Measurements from ENCODE around the gene GMEB2. TPM values are rescaled to one million over a fixed set of nuclear protein-coding genes. Genes with fewer than 3 reads are reported as not detected.

GMEB2 gene
- total RNA-seq, 1 donor from 2014 or later = 8.0 TPM

DNA sequence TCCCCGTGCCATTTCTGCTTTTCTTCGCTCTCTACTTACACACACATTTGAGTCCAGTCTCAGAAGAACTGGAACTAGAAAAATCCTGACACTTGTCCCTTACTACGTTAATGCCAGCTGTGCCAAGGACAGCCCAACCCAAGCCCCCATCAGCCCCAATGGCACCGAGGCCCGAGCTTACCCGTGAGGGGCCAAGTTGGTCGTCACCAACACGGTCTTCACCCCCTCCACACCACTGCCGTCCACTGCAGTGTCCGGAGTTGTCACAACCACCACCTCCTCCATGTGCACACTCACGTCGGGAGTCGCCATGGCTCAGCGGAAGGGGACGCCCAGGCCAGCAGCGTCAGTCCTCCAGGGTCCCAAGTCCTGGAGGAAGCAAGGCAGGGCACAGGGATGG is 7.8 kb downstream of the GMEB2 start:
- no peak for DNase-seq (ENCODE audit: low spot score)
- H3K4me1 Mint-ChIP-seq = peaks cover 20% of the 10 kb centered on the region
- Histone ChIP-seq H3K4me3 (no peak overlapping the region), H3K27me3 (no peaks in the 10 kb centered on the region), H3K79me2 (ENCODE audit: low read depth) (peaks cover 39% of the 10 kb centered on the region), H3K36me3 (no peaks in the 10 kb centered on the region), H2AFZ (replicated peaks) (no peak overlapping the region), H3K27ac (no peak overlapping the region), H3K9me3 (ENCODE audit: low read depth) (no peaks in the 10 kb centered on the region), H3K4me2 (no peak overlapping the region), H4K20me1 (ENCODE audit: low read depth) (peaks cover 14% of the 10 kb centered on the region), H3K4me1 (peaks cover 3% of the 10 kb centered on the region), H3F3A (ENCODE audit: low read depth) (no peaks in the 10 kb centered on the region), H3K9ac (no peak overlapping the region)
- peaks cover 2% of the 10 kb centered on the region for H3K27me3 Mint-ChIP-seq (ENCODE audit: insufficient read depth, low read depth)
- no peak overlapping the region for H3K27ac Mint-ChIP-seq
- TF ChIP-seq, protein P1, sequence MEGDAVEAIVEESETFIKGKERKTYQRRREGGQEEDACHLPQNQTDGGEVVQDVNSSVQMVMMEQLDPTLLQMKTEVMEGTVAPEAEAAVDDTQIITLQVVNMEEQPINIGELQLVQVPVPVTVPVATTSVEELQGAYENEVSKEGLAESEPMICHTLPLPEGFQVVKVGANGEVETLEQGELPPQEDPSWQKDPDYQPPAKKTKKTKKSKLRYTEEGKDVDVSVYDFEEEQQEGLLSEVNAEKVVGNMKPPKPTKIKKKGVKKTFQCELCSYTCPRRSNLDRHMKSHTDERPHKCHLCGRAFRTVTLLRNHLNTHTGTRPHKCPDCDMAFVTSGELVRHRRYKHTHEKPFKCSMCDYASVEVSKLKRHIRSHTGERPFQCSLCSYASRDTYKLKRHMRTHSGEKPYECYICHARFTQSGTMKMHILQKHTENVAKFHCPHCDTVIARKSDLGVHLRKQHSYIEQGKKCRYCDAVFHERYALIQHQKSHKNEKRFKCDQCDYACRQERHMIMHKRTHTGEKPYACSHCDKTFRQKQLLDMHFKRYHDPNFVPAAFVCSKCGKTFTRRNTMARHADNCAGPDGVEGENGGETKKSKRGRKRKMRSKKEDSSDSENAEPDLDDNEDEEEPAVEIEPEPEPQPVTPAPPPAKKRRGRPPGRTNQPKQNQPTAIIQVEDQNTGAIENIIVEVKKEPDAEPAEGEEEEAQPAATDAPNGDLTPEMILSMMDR (IDR thresholded peaks at IDR 0.05) = no peak
- TF ChIP-seq EZH2 (IDR thresholded peaks at IDR 0.05) (no peak), EZH2phosphoT487 (IDR thresholded peaks at IDR 0.05) (no peak)
- H3K36me3 Mint-ChIP-seq = peaks cover 45% of the 10 kb centered on the region
- peak overlapping the region; percentile 43 for H3K4me3 Mint-ChIP-seq
- peaks cover 5% of the 10 kb centered on the region for H3K9me3 Mint-ChIP-seq

DNA sequence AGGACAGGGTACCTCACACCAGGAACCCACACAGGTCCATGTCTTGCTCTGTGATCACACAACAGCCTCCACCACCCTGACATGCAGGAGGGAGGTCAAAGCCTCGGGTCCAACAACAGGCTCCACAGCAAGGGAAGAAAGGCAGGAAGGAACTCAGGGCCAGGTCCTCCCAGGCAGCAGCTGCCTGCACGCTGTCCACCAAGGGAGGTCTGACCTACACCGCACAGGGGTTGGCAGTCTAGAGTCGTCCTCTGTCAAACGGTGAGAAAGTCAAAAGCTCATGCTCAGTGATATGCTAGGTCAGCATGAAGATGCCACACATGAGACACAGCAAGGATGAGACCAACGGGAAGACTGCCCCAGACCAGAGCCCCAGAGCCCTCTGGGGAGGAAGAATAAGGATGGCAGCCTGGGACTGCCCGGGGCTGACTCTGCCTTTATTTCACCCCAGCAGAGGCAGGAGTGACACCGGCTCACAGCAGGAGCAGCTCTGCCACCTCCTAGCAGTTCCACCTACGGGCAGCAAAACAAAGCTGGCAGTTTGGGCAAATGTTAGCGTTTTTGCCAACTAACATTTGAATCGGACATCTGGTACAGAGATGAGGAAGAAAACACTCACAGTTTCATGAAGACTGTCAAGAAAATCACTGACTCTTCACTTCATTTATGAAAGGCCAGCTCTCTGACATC is 8.5 kb downstream of the GMEB2 start:
- no peak for DNase-seq (ENCODE audit: low spot score)
- peaks cover 5% of the 10 kb centered on the region for H3K9me3 Mint-ChIP-seq
- no peak overlapping the region for H3K4me3 ChIP-seq
- H3K9ac ChIP-seq = no peak overlapping the region
- H3K79me2 ChIP-seq (ENCODE audit: low read depth) = peaks cover 33% of the 10 kb centered on the region
- H3K27me3 Mint-ChIP-seq (ENCODE audit: insufficient read depth, low read depth) = peaks cover 2% of the 10 kb centered on the region
- H3K4me1 Mint-ChIP-seq = peaks cover 20% of the 10 kb centered on the region
- H3K4me2 ChIP-seq = no peak overlapping the region
- H3F3A ChIP-seq (ENCODE audit: low read depth) = no peaks in the 10 kb centered on the region
- no peak overlapping the region for H2AFZ ChIP-seq (replicated peaks)
- H4K20me1 ChIP-seq (ENCODE audit: low read depth) = peaks cover 14% of the 10 kb centered on the region
- H3K4me1 ChIP-seq = peaks cover 3% of the 10 kb centered on the region
- H3K9me3 ChIP-seq (ENCODE audit: low read depth) = no peaks in the 10 kb centered on the region
- peaks cover 49% of the 10 kb centered on the region for H3K36me3 Mint-ChIP-seq
- no peak overlapping the region for H3K27ac Mint-ChIP-seq
- TF ChIP-seq, protein P1 (IDR thresholded peaks at IDR 0.05) = no peak
- TF ChIP-seq EZH2 (IDR thresholded peaks at IDR 0.05) (no peak), EZH2phosphoT487 (IDR thresholded peaks at IDR 0.05) (no peak)
- H3K27ac ChIP-seq = no peak overlapping the region
- no peak overlapping the region for H3K4me3 Mint-ChIP-seq
- no peaks in the 10 kb centered on the region for H3K27me3 ChIP-seq
- no peaks in the 10 kb centered on the region for H3K36me3 ChIP-seq

DNA sequence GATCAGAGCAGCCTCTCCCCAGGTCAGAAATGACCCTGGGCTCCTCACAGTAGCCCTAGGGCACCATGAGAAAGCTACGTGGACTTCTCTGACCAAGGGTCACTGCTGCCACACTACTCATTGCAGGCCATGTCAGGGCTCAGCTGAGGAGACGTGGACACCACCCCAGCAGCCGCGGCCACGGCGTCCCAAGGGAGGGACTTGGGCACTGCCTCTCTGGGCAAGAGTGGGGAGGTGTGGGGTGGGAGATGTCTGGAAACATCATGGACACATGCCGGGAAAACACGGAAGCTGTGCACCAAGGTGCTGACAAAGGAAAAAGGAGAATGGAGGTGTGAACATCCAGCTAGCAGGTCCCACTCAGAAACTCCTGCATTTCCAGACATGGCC is 9.0 kb downstream of the GMEB2 start:
- TF ChIP-seq, protein P1 (IDR thresholded peaks at IDR 0.05) = no peak
- TF ChIP-seq EZH2phosphoT487 (IDR thresholded peaks at IDR 0.05) = no peak
- TF ChIP-seq EZH2 (IDR thresholded peaks at IDR 0.05) = no peak
- Histone ChIP-seq H3K4me1 (peaks cover 3% of the 10 kb centered on the region), H3K27me3 (no peaks in the 10 kb centered on the region), H3K36me3 (no peaks in the 10 kb centered on the region), H4K20me1 (ENCODE audit: low read depth) (peaks cover 14% of the 10 kb centered on the region), H2AFZ (replicated peaks) (no peak overlapping the region), H3K4me3 (no peak overlapping the region), H3K9ac (no peak overlapping the region), H3K4me2 (no peak overlapping the region), H3K9me3 (ENCODE audit: low read depth) (no peaks in the 10 kb centered on the region), H3K79me2 (ENCODE audit: low read depth) (peaks cover 27% of the 10 kb centered on the region), H3F3A (ENCODE audit: low read depth) (no peaks in the 10 kb centered on the region), H3K27ac (no peak overlapping the region)
- Mint-ChIP-seq H3K27me3 (ENCODE audit: insufficient read depth, low read depth) (peaks cover 2% of the 10 kb centered on the region), H3K9me3 (peaks cover 5% of the 10 kb centered on the region), H3K36me3 (peaks cover 52% of the 10 kb centered on the region), H3K27ac (no peak overlapping the region), H3K4me3 (no peak overlapping the region), H3K4me1 (peaks cover 17% of the 10 kb centered on the region)
- DNase-seq (ENCODE audit: low spot score) = no peak
